Measurements from ENCODE around the gene RBM48.

RBM48 gene

DNA sequence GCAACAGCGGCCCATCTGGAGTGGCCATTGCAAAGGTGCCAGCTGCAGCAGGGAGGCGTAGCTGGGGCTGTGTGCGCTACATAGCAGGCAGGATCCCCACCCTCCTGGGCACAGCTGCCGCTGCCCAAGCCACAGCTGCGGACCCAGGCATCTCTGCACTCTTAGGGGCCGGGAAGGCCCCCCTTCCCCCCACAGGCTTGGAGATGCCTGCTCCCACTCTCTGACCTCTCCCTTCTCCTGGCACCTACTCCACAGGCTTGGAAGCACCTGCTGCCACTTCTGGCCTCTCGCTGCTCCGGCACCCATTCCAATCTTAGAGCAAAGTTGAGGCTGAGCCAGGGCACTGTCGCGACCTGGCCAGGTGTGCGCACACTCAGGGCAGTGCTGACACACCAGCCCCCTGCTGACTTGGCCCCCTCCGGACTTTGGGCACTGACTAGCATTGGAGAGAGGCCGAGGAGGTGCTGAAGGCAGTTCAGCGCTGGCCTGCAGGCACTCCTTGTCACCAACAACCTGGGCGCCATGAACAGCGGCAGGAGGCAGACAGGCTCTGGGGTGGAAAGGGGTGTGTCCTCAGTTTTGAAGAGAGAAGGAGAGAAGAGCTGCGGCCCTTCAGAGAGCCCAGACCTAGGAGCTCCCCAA is 18.4 kb downstream of the RBM48 start:
- no peak for DNase-seq

GRCh38 chr7:92547579-92547978 is 19.0 kb downstream of the RBM48 start:
- DNase-seq, result no peak

DNA sequence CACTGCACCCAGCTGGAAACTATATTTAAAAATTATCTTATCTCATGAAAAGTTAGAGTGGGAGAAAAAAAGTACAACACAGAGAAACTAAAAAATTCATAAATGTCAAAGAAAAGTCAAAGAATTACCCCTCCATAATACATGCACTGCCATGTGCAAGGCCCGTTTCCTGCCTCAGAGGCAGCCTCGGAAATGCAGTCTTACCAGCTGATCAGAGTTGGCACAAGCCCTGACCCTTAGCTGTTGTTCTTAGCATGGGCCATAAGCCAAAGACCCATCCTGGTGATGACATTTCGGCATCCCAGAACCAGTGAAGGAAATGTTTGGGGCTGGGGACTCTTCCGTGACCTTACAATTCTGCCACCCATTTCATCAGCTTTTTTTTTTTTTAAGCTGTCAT is 21.6 kb downstream of the RBM48 start:
- no peak for DNase-seq

DNA sequence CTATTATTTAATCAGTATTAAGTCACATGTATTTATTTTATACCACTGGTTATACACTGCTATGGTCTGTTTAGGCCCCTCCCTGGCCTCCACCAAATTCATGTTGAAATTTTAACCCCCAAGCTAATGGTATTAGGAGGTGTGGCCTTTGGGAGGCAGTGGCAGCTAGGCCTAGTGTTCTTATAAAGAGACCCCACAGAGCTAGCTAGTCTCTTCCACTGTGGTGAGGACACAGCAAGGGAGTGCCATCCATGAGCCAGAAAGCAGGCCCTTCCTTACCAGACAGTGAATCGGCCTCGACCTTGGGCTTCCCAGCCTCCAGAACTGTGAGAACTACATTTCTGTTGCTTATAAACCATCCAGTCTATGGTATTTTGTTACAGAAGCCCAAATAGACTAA is 28.7 kb downstream of the RBM48 start:
- no peak for DNase-seq

DNA sequence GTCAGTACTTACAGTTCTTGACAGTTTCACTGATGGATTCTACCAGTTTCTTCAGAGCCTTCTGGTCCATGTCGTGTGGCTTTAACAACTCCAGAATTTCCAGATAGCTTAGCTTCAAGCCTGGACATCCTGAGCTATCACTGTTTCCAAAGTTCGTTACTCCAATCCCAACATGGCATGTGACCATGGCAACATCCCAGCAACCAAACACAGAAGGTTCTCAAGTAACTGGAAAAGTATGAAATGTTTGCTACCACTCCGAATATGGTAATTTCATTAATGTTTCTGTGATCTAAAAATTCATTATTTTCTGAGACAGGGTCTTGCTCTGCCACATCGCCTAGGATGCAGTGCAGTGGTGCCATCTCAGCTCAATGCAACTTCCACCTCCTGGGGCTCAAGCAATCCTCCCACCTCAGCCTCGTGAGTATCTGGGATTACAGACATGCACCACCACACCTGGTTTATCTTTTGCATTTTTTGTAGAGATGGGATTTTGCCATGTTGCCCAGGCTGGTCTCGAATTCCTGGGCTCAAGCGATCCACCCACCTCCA is 29.3 kb downstream of the RBM48 start:
- DNase-seq, result no peak

- no peak for DNase-seq
Observed at GRCh38 chr7:92560602-92561001, 32.0 kb downstream of the RBM48 start.

GRCh38 chr7:92563345-92563744 is 34.8 kb downstream of the RBM48 start:
- DNase-seq, result no peak

- no peak for DNase-seq
Observed at GRCh38 chr7:92567460-92567859, 38.9 kb downstream of the RBM48 start.

GRCh38 chr7:92569137-92569536 is 40.5 kb downstream of the RBM48 start:
- no peak for DNase-seq

- no peak for DNase-seq
Observed at GRCh38 chr7:92576296-92576695, 47.7 kb downstream of the RBM48 start.

DNA sequence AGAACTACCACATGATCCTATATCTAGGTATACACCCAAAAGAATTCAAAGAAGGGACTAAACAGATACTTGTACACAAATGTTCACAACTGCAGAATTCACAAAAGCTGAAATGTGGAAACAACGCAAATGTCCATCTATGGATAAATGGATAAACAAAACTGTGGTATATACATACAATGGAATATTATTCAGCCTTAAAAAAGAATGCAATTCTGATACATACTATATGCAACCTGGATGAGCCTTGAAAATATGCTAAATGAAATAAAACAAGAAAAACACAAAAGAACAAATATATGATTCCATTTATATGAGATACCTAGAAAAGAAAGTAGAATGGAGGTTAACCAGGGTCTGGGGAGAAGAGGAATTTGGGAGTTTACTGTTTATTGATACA is 54.4 kb downstream of the RBM48 start:
- DNase-seq, result no peak

GRCh38 chr7:92584953-92585352 is 56.4 kb downstream of the RBM48 start:
- no peak for DNase-seq

GRCh38 chr7:92586403-92586802 is 57.8 kb downstream of the RBM48 start:
- DNase-seq, result no peak

GRCh38 chr7:92586841-92587240 is 58.2 kb downstream of the RBM48 start:
- no peak for DNase-seq
